ENCODE measurements around the gene SSC5D. TPM values are rescaled to one million over a fixed set of nuclear protein-coding genes. Genes with fewer than 3 reads are reported as not detected.
A peak's percentile ranks its signal among the peaks of the same experiment; 100 is the strongest.

The SSC5D gene
- total RNA-seq, 1 donor from 2014 or later: 3.7 TPM

DNA sequence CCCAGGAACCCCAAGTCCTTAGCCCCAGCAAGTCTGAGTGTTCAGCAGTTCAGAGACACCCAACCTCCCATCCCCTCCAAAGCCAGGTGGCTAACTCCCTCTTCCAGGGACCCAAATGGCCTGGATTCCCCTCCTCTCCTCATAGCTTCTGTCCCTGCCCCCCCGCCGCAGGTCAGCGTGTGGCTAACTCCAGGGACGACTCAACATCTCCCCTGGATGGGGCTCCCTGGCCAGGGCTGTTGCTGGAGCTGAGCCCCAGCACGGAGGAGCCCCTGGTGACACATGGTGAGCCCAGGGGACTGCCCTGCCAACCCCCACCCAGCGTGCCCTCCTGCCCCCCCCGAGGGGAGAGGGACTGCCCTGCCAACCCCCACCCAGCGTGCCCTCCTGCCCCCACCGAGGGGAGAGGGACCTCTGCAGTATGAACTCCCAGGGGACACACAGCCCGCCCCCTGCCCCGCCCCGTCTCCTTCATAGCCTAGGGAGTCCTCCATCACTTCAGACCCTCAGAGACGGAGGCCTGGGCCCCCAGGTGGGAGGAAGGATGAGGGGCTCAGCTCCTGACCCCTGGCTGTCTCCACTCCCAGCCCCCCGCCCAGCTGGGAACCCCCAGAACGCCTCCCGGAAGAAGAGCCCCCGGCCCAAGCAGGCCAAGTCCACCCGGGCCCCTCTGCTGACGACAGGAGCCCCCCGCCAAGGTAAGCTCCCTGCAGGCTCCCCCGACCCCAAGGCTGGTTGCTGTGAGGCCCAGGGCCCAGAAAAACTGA is 1.7 kb downstream of the SSC5D start:
- TF ChIP-seq, protein P1, sequence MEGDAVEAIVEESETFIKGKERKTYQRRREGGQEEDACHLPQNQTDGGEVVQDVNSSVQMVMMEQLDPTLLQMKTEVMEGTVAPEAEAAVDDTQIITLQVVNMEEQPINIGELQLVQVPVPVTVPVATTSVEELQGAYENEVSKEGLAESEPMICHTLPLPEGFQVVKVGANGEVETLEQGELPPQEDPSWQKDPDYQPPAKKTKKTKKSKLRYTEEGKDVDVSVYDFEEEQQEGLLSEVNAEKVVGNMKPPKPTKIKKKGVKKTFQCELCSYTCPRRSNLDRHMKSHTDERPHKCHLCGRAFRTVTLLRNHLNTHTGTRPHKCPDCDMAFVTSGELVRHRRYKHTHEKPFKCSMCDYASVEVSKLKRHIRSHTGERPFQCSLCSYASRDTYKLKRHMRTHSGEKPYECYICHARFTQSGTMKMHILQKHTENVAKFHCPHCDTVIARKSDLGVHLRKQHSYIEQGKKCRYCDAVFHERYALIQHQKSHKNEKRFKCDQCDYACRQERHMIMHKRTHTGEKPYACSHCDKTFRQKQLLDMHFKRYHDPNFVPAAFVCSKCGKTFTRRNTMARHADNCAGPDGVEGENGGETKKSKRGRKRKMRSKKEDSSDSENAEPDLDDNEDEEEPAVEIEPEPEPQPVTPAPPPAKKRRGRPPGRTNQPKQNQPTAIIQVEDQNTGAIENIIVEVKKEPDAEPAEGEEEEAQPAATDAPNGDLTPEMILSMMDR (IDR thresholded peaks at IDR 0.05; ENCODE audit: borderline replicate concordance): no peak
- Histone ChIP-seq H3K4me3 (no peak overlapping the region), H3K27ac (replicated peaks) (peak overlapping the region; percentile 50), H3K9me3 (replicated peaks) (no peaks in the 10 kb centered on the region), H3K4me1 (peaks cover 58% of the 10 kb centered on the region), H3K36me3 (no peaks in the 10 kb centered on the region), H3K27me3 (ENCODE audit: low read depth) (peaks cover 38% of the 10 kb centered on the region)
- intact Hi-C loops (cut with micrococcal nuclease): no loop called here
- no peak for DNase-seq

DNA sequence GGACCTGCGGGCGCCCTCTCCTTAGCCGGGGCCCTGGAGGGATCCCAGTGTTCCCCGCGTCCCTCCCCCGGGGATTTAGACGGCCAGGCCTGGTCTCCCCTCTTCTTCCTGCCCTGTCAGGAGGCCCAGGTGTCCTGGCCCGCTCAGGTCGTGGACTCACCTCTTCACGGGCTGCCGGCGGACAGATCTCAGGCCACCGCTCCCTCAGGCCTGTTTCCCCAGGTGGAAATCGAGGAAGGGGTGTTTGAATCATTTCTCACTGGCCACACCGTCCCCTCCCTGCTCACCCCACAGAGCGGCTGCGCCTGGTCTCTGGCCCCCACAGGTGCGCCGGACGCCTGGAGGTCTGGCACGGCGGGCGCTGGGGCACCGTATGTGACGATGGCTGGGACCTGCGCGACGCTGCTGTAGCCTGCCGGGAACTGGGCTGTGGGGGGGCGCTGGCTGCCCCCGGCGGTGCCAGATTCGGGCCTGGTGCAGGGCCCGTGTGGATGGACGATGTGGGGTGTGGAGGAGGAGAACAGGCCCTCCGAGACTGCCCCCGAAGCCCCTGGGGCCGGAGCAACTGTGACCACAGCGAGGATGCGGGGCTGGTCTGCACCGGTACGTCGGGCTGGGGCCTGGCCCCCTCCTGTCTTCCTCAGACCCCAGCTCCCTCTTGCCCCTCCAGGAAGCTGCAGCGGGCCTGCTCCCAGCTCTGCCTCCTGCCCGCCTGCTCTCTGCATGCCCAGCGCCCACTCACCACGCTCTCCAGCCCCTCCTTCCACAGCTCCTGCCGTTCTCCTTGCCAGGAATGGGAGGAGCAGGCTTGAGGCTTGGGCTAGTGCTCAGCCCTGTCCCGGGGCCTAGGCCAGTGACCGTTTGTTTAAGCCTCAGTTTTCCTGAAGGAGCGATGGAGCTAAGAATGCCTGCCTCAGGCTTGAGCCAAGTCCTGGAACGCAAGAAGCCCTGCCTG is 2.5 kb downstream of the SSC5D start:
- Histone ChIP-seq H3K4me1 (peaks cover 57% of the 10 kb centered on the region), H3K9me3 (replicated peaks) (no peaks in the 10 kb centered on the region), H3K27me3 (ENCODE audit: low read depth) (peaks cover 39% of the 10 kb centered on the region), H3K36me3 (no peaks in the 10 kb centered on the region), H3K27ac (replicated peaks) (peak overlapping the region; percentile 40), H3K4me3 (no peak overlapping the region)
- no peak for DNase-seq
- TF ChIP-seq, protein P1 (IDR thresholded peaks at IDR 0.05; ENCODE audit: borderline replicate concordance): no peak
- intact Hi-C loops (cut with micrococcal nuclease): no loop called here

DNA sequence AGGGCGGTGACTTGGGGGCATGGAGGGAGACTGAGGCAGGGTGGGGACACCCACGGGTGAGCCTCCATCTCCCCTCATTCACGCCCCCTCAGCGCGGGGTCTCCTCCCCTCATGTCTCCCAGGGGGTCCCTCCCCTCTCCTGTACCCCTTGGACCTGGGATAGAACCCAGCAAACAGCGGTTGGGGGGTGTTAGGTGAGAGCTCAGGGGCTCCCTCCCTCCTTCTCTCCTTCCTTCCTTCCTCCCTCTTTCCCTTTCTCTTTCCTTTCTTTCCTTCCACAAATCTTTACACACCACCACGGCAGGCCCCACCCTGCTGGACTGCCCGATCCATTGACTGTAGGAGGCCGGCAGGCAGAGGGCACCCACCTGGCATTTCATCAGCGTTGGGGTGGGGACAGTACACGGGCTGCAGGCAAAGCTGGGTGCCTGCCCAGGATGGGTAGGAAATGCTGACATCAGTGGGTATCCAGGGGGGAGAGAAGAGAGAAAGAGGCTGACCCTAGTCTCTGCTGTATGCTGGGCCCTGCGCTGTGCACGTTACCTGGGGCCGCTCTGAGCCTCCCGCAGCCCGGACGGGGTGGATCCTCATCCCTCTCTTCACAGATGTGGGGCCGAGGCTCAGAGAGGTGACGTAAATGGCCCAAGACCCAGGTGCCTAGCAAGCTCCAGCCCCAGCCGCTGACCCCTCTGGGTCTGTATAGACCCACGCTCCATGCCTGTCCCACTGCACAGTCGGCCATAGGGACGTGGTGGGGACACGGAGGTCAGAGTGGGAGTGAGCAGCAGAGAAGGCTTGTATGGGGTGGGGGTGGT is 3.5 kb downstream of the SSC5D start:
- no peaks in the 10 kb centered on the region for H3K9me3 ChIP-seq (replicated peaks)
- intact Hi-C loops (cut with micrococcal nuclease): no loop called here
- H3K4me3 ChIP-seq: no peak overlapping the region
- H3K27ac ChIP-seq (replicated peaks): peak overlapping the region; percentile 40
- H3K36me3 ChIP-seq: peaks cover 3% of the 10 kb centered on the region
- peaks cover 39% of the 10 kb centered on the region for H3K27me3 ChIP-seq (ENCODE audit: low read depth)
- DNase-seq: no peak
- peaks cover 47% of the 10 kb centered on the region for H3K4me1 ChIP-seq
- TF ChIP-seq, protein P1 (IDR thresholded peaks at IDR 0.05; ENCODE audit: borderline replicate concordance): no peak

DNA sequence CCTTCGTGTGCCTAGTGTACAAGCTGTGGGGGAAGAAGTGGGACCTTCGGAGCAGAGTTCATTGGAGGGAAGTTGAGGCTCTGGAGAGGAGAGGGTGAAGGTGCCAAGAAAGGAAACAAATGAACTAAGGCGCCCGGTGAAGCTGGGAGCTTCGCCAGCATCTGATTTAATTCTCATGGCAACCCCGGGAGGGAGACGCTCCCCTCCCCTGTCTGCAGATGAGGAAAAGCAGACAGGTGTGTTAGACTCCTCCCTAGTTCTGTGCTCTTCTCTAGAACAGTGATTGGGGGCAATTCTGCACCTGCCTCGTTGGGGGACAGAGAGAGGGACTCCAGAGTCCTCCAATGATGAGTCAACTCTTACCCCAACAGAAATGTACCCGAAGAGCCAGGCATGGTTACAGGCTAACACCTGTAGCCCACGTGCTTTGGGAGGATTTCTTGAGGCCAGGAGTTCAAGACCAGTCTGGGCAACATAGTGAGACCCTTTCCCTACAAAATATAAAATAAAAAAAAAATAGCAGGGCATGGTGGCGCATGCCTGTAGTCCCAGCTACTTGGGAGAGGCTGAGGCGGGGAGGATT is 4.2 kb downstream of the SSC5D start:
- intact Hi-C loops (cut with micrococcal nuclease): no loop called here
- peak overlapping the region; percentile 90 for H3K27ac ChIP-seq (replicated peaks)
- no peak overlapping the region for H3K4me3 ChIP-seq
- H3K4me1 ChIP-seq: peaks cover 40% of the 10 kb centered on the region
- TF ChIP-seq, protein P1 (IDR thresholded peaks at IDR 0.05; ENCODE audit: borderline replicate concordance): no peak
- no peaks in the 10 kb centered on the region for H3K9me3 ChIP-seq (replicated peaks)
- peaks cover 39% of the 10 kb centered on the region for H3K27me3 ChIP-seq (ENCODE audit: low read depth)
- no peak for DNase-seq
- H3K36me3 ChIP-seq: peaks cover 6% of the 10 kb centered on the region
